T47D (cell line): ENCODE measurements around the gene TBC1D24.

Experiments
- DNase-seq, 2 experiments: peaks; one replicate each; pipeline versions ENCODE4 v3.0.0 to v3.0.0-alpha.2; 2011 to 2012; ENCODE audit warnings: low read depth in 1 of 2, low spot score in 1 of 2
- JUND ChIP-seq: IDR thresholded peaks from 2 replicates; pipeline ENCODE4 v1.6.1; 2012; ENCODE audit warnings: low read depth
- in situ Hi-C: cut with HindIII; loops from 2 replicates; pipeline ENCODE4 v1.10.0; 2016; ENCODE audit warnings: low sequenced_read_pairs, low pct_unique_long_range_greater_than_20kb

TBC1D24 gene

GRCh38 chr16:2515180-2515851 lies 40.4 kb downstream of the TBC1D24 start:
- no peak for DNase-seq
- no peak for TF ChIP-seq JUND
- in situ Hi-C loops, result no loop called here

DNA sequence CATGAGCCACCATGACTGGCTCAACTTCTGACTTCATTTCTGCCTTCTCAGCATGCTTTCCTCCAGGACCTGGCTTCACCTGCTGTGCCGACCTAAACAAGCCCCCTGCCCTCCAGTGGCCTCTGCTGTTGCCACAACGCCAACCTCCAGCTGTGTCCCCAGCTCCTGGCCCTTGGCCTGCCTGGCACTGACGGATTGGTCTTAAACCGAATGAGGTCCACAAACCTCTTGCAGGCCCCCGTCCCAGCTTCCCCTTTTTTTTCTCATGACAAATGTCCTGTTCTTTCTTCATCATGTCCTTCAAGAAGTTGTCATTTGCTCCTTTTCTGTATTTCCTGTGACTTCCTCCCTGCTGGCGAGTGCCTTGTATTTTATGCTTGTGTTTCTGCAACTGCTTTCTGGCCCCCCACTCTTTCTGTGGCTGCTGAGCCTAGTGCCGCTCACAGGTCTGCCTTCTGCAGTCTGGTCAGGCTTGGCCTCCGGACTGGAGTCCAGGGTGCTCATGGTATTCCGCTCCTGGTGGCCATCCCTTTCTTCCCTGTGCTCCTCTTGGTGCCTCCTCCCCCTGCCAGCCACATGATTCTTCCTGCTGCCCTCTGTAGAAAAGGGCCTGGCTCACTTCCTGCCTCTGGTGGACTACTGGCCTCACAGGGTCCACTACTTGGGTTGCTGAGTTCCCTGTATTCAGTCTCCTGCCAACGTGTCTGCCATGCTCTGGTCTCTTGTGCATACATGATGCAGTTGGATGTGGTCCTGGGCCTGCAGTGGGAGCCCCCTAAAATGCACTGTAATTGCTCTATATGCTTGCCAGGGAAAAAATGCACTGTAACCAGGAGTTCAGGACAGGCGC lies 41.7 kb downstream of the TBC1D24 start:
- no peak for DNase-seq
- TF ChIP-seq JUND, result no peak
- in situ Hi-C loops, result no loop called here

- in situ Hi-C loops, result no loop called here
- DNase-seq, result no peak
- TF ChIP-seq JUND, result no peak
Measured at GRCh38 chr16:2517954-2518605, 43.2 kb downstream of the TBC1D24 start.

DNA sequence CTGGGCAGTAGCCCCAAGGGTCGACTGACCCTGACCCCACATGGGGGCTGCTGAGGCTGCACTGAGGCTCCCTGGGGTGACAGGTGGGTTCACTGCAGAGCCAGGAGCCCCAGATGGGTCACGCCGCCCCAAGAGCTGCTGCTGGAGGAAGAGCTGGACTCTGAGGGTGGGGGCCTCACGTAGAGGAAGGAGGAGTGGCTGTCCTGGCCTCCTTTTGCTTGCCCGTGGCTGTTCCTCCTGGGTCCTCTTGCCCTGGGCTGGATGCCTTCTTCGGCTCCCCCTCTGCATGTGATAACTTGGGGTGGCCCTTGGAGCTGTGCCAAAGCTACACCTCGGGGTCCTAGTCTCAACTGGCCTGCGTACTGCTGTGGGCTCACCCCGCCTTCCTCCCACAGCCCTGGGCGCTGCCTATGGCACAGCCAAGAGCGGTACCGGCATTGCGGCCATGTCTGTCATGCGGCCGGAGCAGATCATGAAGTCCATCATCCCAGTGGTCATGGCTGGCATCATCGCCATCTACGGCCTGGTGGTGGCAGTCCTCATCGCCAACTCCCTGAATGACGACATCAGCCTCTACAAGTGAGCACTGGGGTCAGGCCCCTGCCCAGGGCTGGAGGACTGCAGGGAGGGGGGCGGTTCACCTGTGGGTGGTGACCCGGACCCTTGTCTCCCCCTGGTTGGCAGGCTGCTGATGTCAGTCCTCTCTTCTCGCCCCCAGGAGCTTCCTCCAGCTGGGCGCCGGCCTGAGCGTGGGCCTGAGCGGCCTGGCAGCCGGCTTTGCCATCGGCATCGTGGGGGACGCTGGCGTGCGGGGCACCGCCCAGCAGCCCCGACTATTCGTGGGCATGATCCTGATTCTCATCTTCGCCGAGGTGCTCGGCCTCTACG lies 44.1 kb downstream of the TBC1D24 start:
- no peak for TF ChIP-seq JUND
- in situ Hi-C loops, result no loop called here
- DNase-seq, result no peak

DNA sequence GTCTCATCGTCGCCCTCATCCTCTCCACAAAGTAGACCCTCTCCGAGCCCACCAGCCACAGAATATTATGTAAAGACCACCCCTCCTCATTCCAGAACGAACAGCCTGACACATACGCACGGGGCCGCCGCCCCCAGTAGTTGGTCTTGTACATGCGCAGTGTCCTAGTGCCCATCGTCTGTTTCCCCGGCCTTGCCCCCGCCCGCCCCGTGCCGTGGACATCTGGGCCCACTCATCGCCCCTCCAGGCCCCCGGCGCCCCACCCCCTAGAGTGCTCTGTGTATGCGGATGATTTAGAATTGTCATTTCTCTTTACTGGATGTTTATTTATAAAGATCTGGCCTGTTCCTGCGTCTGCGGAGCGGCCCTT lies 44.8 kb downstream of the TBC1D24 start:
- in situ Hi-C loops, result no loop called here
- DNase-seq, result no peak
- no peak for TF ChIP-seq JUND

DNA sequence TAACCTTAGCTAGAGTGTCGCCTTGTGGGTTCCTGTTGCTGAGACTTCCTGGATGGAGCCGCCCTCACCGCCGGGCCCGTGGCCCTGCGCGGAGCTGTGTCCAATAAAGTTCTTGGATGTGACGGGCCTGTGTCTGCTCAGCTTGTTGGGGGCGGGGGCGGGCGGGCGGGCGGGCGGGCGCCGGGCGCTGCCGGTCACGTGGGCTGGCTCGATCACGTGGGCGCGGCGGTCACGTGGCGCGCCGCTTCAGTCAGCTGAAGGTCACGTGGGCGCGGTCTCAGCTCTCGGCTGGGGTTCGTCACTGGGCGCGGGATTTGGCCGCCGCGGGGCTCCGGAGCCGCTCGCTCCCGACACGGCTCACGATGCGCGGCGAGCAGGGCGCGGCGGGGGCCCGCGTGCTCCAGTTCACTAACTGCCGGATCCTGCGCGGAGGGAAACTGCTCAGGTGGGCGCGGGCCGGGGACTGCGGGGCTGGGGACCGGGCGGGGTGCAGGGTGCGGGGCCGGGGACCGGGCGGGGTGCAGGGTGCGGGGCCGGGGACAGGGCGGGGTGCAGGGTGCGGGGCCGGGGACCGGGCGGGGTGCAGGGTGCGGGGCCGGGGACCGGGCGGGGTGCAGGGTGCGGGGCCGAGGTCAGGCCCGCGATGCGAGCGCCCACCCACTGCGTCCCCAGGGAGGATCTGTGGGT lies 45.3 kb downstream of the TBC1D24 start, which contains the start of gene AMDHD2:
Gene AMDHD2, plus strand, starts transcription at position 275 of the 687 bp plus-strand sequence. Its CDS starts 88 bp downstream, at position 363.
- in situ Hi-C loops, result no loop called here
- DNase-seq, result peak; percentile 95 to 97
- TF ChIP-seq JUND, result no peak

GRCh38 chr16:2520784-2521531 lies 46.0 kb downstream of the TBC1D24 start:
- no peak for DNase-seq
- TF ChIP-seq JUND, result no peak
- in situ Hi-C loops, result no loop called here

GRCh38 chr16:2523801-2524231 lies 48.9 kb downstream of the TBC1D24 start:
- no peak for DNase-seq
- no peak for TF ChIP-seq JUND
- in situ Hi-C loops, result no loop called here

DNA sequence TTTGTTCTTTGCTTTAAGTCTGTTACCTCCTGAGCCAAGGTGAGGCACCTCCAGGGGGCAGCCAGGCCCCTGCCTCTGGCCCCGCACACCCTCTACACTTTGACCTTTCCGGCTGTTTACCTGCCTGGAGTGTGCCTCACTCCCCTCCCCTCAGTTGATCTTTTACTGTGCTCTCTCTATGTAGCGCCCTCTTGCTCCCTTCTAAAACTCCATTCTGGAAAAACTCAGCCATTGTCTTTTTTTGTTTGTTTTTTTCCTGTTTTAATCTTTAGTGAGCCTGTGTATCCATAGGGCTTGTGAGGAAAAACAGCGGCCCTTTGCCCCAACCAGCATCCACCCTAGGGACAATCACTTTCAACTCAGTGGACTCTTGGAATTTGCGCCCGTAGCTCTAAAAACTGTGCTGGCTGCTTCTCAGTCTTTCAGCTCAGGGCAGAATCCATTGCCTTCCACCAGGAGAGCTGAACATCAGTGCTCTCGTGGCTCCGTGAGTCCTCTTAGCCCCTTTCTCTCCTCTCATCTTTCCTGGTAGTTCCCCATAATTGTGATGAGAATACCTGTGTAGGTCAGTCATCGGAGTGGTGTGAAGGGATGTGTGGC lies 49.5 kb downstream of the TBC1D24 start:
- no peak for DNase-seq

DNA sequence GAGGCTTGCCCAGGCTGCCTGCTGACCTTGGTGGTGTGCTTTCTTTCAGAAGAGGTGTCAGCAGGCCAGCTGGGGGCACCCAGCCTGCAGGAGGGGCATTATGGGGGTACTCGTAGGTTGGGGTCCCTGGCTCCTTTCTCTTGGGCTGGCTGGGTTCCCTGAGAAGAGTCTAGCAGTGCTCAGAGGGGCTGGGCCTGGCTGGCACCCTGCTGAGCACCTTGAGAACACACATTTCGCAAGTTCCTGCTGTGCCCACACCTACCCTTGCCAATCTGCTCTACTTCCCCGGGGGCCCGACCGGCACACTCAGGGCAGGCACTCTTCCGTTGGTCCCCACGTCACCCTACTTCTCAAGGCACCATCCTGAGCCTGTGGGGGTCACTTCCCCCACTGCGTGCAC lies 51.2 kb downstream of the TBC1D24 start:
- in situ Hi-C loops, result no loop called here
- DNase-seq, result no peak

More for the DNA sequence above, 49.5 kb downstream of the TBC1D24 start:
- in situ Hi-C loops, result no loop called here
- no peak for TF ChIP-seq JUND

More for the DNA sequence above, 51.2 kb downstream of the TBC1D24 start:
- TF ChIP-seq JUND, result no peak
